Stimulated activated CD8-positive, alpha-beta memory T cell treated with anti-CD3 and anti-CD28 coated beads, Interleukin-7, amount 100 ng/mL, for 1 hour (primary cell): ENCODE results near the gene RBM15B.
A peak's percentile ranks its signal among the peaks of the same experiment; 100 is the strongest.

Experiments used
- DNase-seq, 2 donors: peaks; one replicate each; pipeline ENCODE4 v3.0.0-alpha.2; 2020; ENCODE audit warnings: low read depth in 2 of 2

RBM15B gene

GRCh38 chr3:51392355-51393133, 1.5 kb downstream of the RBM15B start:
- DNase-seq: no peak

- DNase-seq: no peak
Measured at GRCh38 chr3:51393134-51393495, 2.0 kb downstream of the RBM15B start.

GRCh38 chr3:51393564-51393963, 2.5 kb downstream of the RBM15B start:
- DNase-seq: no peak

GRCh38 chr3:51394541-51394940, 3.5 kb downstream of the RBM15B start:
- DNase-seq: no peak

GRCh38 chr3:51395493-51396213, 4.6 kb downstream of the RBM15B start:
- no peak for DNase-seq

- DNase-seq: no peak
Measured at GRCh38 chr3:51396401-51396800, 5.3 kb downstream of the RBM15B start.

GRCh38 chr3:51397392-51397791, 6.3 kb downstream of the RBM15B start:
- DNase-seq: no peak

- no peak for DNase-seq
Measured at GRCh38 chr3:51398595-51399310, 7.7 kb downstream of the RBM15B start.

- no peak for DNase-seq
Measured at GRCh38 chr3:51400166-51400565, 9.1 kb downstream of the RBM15B start.

GRCh38 chr3:51401735-51402134, 10.7 kb downstream of the RBM15B start:
- no peak for DNase-seq

- DNase-seq: no peak
Measured at GRCh38 chr3:51403675-51404074, 12.6 kb downstream of the RBM15B start.

GRCh38 chr3:51408021-51408420, 16.9 kb downstream of the RBM15B start:
- DNase-seq: no peak

- DNase-seq: no peak
Measured at GRCh38 chr3:51408813-51409212, 17.7 kb downstream of the RBM15B start.

- DNase-seq: no peak
Measured at GRCh38 chr3:51422211-51422610, 31.1 kb downstream of the RBM15B start.

- DNase-seq: no peak
Measured at GRCh38 chr3:51426921-51427320, 35.8 kb downstream of the RBM15B start.

GRCh38 chr3:51429138-51429537, 38.1 kb downstream of the RBM15B start:
- DNase-seq: no peak

GRCh38 chr3:51434110-51434509, 43.0 kb downstream of the RBM15B start:
- DNase-seq: no peak

- peak; percentile 4 to 19 for DNase-seq
Measured at GRCh38 chr3:51434746-51435327, 43.8 kb downstream of the RBM15B start.

GRCh38 chr3:51436998-51437639, 46.0 kb downstream of the RBM15B start:
- DNase-seq: no peak

GRCh38 chr3:51441282-51442030, 50.4 kb downstream of the RBM15B start:
- DNase-seq: no peak
